ENCODE results near the gene IVNS1ABP. TPM values are rescaled to one million over a fixed set of nuclear protein-coding genes. Genes with fewer than 3 reads are reported as not detected.

Gene IVNS1ABP
- total RNA-seq, 1 donor from 2014 or later, result 98.2 TPM

GRCh38 chr1:185318431-185319138 is 1.5 kb upstream of the IVNS1ABP start:
- Mint-ChIP-seq H3K4me1 (ENCODE audit: unreplicated experiment) (peaks cover 29% of the 10 kb centered on the region), H3K27ac (peak overlapping the region; percentile 99), H3K9me3 (no peaks in the 10 kb centered on the region)

GRCh38 chr1:185317886-185318310 is 855 bp upstream of the IVNS1ABP start:
- Mint-ChIP-seq H3K27me3 (no peaks in the 10 kb centered on the region), H3K4me3 (peak overlapping the region; percentile 91), H3K36me3 (peaks cover 3% of the 10 kb centered on the region), H3K27ac (peak overlapping the region; percentile 99), H3K9me3 (no peaks in the 10 kb centered on the region), H3K4me1 (ENCODE audit: unreplicated experiment) (peaks cover 36% of the 10 kb centered on the region)
- no peak for TF ChIP-seq CTCF (conservative IDR thresholded peaks at IDR 0.05)
- no peak for DNase-seq (ENCODE audit: extremely low spot score, unreplicated experiment)

More at GRCh38 chr1:185318431-185319138, 1.5 kb upstream of the IVNS1ABP start:
- H3K36me3 Mint-ChIP-seq, result peaks cover 3% of the 10 kb centered on the region
- H3K27me3 Mint-ChIP-seq, result no peaks in the 10 kb centered on the region
- no peak for TF ChIP-seq CTCF (conservative IDR thresholded peaks at IDR 0.05)
- H3K4me3 Mint-ChIP-seq, result peak overlapping the region; percentile 91
- DNase-seq (ENCODE audit: extremely low spot score, unreplicated experiment), result no peak

- H3K27me3 Mint-ChIP-seq, result no peaks in the 10 kb centered on the region
- peak overlapping the region; percentile 99 for H3K27ac Mint-ChIP-seq
- TF ChIP-seq CTCF (conservative IDR thresholded peaks at IDR 0.05), result no peak
- no peaks in the 10 kb centered on the region for H3K9me3 Mint-ChIP-seq
- H3K4me3 Mint-ChIP-seq, result peak overlapping the region; percentile 91
- DNase-seq (ENCODE audit: extremely low spot score, unreplicated experiment), result peak; percentile 91
- H3K4me1 Mint-ChIP-seq (ENCODE audit: unreplicated experiment), result peaks cover 43% of the 10 kb centered on the region
- H3K36me3 Mint-ChIP-seq, result peaks cover 10% of the 10 kb centered on the region
Observed at GRCh38 chr1:185316163-185317033, 645 bp downstream of the IVNS1ABP start.

GRCh38 chr1:185315445-185316071 is 1.5 kb downstream of the IVNS1ABP start:
- H3K4me1 Mint-ChIP-seq (ENCODE audit: unreplicated experiment), result peaks cover 43% of the 10 kb centered on the region
- H3K9me3 Mint-ChIP-seq, result no peaks in the 10 kb centered on the region
- no peak for TF ChIP-seq CTCF (conservative IDR thresholded peaks at IDR 0.05)
- peak overlapping the region; percentile 91 for H3K4me3 Mint-ChIP-seq
- no peaks in the 10 kb centered on the region for H3K27me3 Mint-ChIP-seq
- no peak for DNase-seq (ENCODE audit: extremely low spot score, unreplicated experiment)
- H3K27ac Mint-ChIP-seq, result peak overlapping the region; percentile 99
- H3K36me3 Mint-ChIP-seq, result peaks cover 10% of the 10 kb centered on the region

GRCh38 chr1:185314411-185314810 is 2.6 kb downstream of the IVNS1ABP start:
- Mint-ChIP-seq H3K36me3 (peaks cover 10% of the 10 kb centered on the region), H3K27me3 (no peaks in the 10 kb centered on the region), H3K4me3 (peak overlapping the region; percentile 91), H3K4me1 (ENCODE audit: unreplicated experiment) (peaks cover 43% of the 10 kb centered on the region), H3K27ac (peak overlapping the region; percentile 67), H3K9me3 (no peaks in the 10 kb centered on the region)
- no peak for TF ChIP-seq CTCF (conservative IDR thresholded peaks at IDR 0.05)
- DNase-seq (ENCODE audit: extremely low spot score, unreplicated experiment), result no peak
